ENCODE results near the gene ETS2.
"Not testable (repeated sequence)": the region's sequence is repeated elsewhere in the genome, so short reads cannot be mapped to it uniquely, and the experiment has no call there.

Gene ETS2

GRCh38 chr21:38837806-38838461, 32.2 kb downstream of the ETS2 start:
- DNase-seq (ENCODE audit: low read depth in 2 of 2), result no peak

DNA sequence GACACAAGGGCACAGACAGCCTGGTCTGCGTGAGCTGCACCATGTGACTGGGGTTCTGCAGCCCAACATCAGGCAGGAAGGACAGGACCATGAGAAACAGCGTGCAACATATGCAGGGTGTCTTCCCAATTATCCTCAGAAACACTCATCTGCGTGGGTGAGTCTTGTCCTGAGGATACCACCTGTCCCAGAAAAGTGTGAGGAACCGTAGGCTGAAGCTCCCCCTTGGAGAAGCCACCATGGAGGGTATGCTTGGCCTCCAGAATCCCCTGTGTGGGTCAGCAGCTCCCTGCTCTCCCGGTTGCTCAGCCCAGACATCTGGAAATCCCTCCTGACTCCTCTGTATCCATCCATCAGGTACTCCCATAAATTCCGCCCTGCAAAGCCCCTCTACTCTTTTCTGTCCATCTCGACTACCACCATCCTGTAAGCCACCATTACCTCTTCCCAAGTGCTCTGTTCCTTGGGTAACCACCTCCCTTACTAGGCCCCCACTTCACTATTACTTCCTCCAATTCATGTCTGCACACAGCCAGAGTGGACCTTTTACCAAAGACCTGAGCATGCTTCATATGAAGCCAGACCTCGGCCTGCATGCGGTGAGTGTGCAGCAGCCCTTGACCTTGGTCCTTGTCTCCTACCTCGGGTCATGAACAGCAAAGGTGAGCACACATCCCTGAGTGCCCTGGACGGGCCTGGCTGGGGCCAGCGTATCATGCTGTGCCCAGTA, 33.0 kb downstream of the ETS2 start:
- no peak for DNase-seq (ENCODE audit: low read depth in 2 of 2)

DNA sequence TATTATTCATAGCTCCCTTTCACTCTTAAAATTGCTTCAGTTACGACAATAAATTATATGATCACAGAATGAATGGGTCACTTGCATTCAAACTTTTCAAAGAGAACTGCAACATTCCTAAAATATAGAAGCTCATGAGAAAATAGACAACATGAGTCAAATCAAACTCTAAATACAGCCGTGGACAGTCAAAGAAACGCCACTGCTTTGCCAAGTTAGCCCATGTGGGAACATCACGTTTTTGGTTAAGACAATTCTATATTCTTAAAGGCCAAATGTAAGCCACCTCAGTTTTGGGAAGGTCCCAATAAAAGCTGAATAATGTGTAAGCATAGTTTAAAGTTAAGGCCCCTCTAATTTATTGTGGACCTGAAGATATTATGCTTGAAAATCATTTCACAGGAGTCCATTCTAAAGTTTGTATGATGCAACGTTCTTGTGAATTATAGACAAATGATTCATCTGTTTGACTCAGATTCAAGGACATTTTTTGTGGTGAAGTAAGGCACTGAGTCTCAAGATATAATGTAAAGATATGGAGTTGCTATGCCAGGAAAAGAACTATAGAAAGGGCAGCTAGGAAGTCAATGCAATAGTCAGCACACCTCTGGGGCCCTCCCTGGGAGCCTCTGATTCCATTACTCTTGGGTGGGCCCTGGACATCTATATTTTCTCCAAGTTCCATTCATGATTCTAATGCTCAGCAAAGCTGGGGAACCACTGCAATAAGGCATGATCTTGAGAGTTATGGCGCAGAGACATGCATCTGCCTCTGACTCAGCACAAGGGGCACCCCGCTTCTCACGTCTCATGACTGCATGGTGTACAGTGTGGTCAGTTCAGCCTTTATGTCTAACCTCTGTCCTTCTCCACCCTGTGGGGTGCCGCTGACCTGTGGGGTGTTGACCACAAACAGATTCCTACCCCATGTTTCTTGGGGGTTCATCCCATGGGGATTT, 33.9 kb downstream of the ETS2 start:
- DNase-seq (ENCODE audit: low read depth in 2 of 2), result peak; percentile 90 to 93

GRCh38 chr21:38840456-38841300, 34.9 kb downstream of the ETS2 start:
- no peak for DNase-seq (ENCODE audit: low read depth in 2 of 2)

- no peak for DNase-seq (ENCODE audit: low read depth in 2 of 2)
Measured at GRCh38 chr21:38841472-38841871, 35.7 kb downstream of the ETS2 start.

DNA sequence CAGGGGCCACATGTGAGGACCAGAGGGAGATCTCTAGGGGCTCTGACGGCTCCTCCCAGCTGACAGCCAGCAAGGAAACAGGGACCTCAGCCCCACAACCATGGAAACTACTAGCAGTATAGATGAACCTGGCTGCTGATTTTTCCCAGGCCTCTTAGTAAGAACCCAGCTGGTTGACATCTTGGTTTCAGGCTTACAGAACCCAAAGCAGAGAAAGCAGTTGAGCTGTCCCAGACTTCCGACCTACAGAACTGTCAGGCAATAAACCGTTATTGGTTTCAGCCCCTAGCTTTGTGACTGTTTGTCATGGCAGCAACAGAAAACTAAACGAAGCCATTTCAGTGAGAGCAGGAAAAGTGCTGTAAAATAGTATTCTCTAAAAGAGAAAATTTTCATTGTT, 36.4 kb downstream of the ETS2 start:
- DNase-seq (ENCODE audit: low read depth in 2 of 2), result no peak

GRCh38 chr21:38843379-38843778, 37.6 kb downstream of the ETS2 start:
- no peak for DNase-seq (ENCODE audit: low read depth in 2 of 2)

- peak in 1 of 2 experiments; percentile 72 for DNase-seq (ENCODE audit: low read depth in 2 of 2)
Measured at GRCh38 chr21:38843806-38844503, 38.2 kb downstream of the ETS2 start.

DNA sequence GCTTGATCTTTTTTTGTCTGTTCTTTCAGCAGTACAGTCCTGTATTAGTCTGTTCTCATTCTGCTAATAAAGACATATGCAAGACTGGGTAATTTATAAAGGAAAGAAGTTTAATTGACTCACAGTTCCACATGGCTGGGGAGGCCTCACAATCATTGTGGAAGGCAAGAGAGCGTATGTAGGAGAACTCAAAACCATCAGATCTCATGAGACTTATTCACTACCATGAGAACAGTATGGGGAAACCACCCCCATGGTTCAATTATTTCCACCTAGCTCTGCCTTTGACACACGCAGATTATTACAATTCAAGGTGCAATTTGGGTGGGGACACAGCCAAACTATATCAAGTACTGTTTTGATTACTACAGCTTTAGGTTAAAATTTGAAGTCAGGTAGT, 39.6 kb downstream of the ETS2 start:
- not testable (repeated sequence) for DNase-seq (ENCODE audit: low read depth in 2 of 2)

GRCh38 chr21:38847556-38847955, 41.8 kb downstream of the ETS2 start:
- DNase-seq (ENCODE audit: low read depth in 2 of 2), result peak in 1 of 2 experiments; percentile 41

DNA sequence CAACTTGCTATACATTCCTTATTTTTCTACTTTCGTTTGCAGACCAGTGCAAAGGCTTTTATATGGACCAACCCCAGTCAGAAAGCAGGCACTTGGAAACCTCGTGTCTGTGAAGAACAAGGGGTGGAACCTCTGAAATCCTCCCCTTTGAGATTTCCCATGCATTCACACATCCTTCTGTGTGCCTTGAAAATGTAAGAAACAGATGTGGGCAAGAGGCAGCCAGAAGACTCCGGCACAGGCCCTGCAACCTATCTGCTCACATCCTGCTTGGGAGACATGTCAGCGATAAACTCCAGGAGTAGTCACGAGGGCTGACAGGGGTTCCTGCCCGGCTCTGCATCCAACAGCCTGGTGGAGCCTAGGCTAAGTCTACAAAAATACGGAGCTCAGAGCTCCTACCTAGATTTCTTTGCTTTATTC, 42.5 kb downstream of the ETS2 start:
- DNase-seq (ENCODE audit: low read depth in 2 of 2), result peak in 1 of 2 experiments; percentile 32

- DNase-seq (ENCODE audit: low read depth in 2 of 2), result no peak
Measured at GRCh38 chr21:38849776-38850175, 44.0 kb downstream of the ETS2 start.

DNA sequence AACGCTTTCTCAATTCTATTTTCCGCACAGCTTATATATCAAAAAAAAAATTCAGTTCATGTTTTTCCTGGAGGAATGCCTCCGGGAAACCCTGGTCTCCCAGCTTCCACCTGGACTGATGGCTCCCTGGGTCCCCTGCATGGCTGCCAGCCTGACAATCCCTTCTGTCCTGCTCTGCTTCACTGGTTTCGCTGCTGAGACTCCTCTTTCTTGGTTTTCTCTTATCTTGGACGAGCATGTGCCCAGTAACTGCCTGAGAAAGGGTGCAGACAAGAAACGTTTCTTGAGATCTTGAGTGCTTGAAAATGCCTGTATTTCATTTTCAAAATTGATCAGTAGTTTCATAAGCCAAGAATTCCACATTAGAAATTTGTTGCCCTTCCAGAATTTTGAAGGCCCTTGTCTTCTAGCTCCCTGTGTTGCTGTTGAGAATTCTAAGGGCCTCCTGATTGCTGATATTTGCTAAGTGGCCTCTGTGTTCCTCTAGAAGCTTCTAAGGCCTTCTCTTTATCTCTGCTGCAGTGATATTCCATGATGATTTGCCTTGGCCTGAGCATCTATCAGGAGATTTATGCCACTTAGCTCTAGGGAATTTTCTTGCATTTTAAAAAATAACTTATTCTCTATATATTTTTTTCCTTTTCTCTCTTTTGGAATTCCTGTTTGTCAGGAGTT, 44.7 kb downstream of the ETS2 start:
- DNase-seq (ENCODE audit: low read depth in 2 of 2), result no peak

DNA sequence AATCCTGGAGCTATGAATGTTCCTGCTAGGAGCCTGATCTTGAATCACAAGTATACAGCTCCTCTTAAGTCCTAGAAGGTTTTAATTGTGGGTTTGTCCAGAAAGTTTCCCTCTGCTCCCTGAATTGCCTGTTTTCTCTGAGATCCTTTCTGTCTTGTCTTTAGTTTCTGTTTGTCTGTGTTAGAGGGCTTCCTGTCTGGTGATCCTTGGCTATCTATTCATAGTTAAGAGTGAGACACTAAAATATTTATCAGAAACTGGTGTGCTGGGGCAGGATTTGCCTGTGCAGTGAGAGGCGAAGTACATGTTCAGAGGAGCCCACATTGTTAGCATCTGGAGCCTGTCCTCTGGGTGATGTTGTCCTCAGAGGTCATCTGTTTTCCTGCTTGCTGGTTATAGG, 45.4 kb downstream of the ETS2 start:
- no peak for DNase-seq (ENCODE audit: low read depth in 2 of 2)

- DNase-seq (ENCODE audit: low read depth in 2 of 2), result no peak
Measured at GRCh38 chr21:38852278-38852677, 46.5 kb downstream of the ETS2 start.

- no peak for DNase-seq (ENCODE audit: low read depth in 2 of 2)
Measured at GRCh38 chr21:38852708-38853107, 47.0 kb downstream of the ETS2 start.

- DNase-seq (ENCODE audit: low read depth in 2 of 2), result no peak
Measured at GRCh38 chr21:38853421-38853919, 47.7 kb downstream of the ETS2 start.

GRCh38 chr21:38857152-38857825, 51.6 kb downstream of the ETS2 start:
- no peak for DNase-seq (ENCODE audit: low read depth in 2 of 2)

Measured in fibroblast of skin of left biceps (primary cell).